ENCODE data around the gene CLK3. TPM values are rescaled to one million over a fixed set of nuclear protein-coding genes. Genes with fewer than 3 reads are reported as not detected.

Gene CLK3
- total and polyA plus RNA-seq, 2 of the 13 experiments (the other 11 are each of a cell fraction or from before 2014, with no cell fraction given): 41.5 to 82.0 TPM

GRCh38 chr15:74642734-74643664 lies 27.4 kb downstream of the CLK3 start (continued):
- TF ChIP-seq ZHX2 (IDR thresholded peaks at IDR 0.05; ENCODE audit: low read depth) (no peak), ZHX2 (CRISPR knock-in tag; IDR thresholded peaks at IDR 0.05; ENCODE audit: borderline replicate concordance) (no peak)

DNA sequence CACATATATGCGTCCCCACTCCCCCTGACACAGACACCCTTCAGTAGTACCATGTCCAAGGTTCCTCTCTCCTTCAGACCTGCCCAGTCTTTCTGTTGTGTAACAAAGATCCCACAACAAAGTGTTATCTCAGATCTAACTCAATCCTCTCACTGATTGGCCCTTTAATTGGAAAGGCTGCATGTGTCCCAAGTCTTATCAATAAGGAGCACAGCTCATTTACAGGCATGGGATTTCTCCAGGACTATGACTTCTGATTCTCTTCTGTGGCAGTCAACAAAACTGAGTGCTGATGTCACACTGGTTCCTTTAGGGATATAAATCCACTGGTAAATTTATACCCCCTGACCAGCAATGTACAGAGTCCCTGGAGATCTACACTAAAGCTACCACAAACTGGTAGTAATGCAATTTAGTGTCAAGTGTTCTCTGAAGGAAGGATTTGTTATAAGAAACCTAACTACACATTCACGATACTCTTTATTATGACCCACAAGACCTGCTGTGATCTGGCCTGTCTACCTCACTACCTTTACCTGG lies 28.1 kb downstream of the CLK3 start:
- Histone ChIP-seq H3K9me3 (ENCODE audit: low read length) (no peaks in the 10 kb centered on the region), H2AFZ (ENCODE audit: low read length) (no peak overlapping the region), H3K36me3 (replicated peaks in 1 of 2; ENCODE audit: control insufficient read depth in 1 of 2, insufficient read depth in 2 of 2, low read length in 2 of 2) (peaks cover 17 to 71% of the 10 kb centered on the region in 2 experiments; a peak in 4 of 5 replicates), H3K4me1 (ENCODE audit: insufficient read depth, low read length) (no peaks in the 10 kb centered on the region), H3K27ac (ENCODE audit: extremely low read length, insufficient read depth, low read length) (no peak overlapping the region), H3K9ac (ENCODE audit: insufficient read depth, low read depth, low read length) (no peak overlapping the region), H3K4me3 (replicated peaks in 1 of 3; ENCODE audit: insufficient read depth in 1 of 3, low read depth in 2 of 3, low read length in 3 of 3) (no peak overlapping the region), H3K27me3 (ENCODE audit: control insufficient read depth in 1 of 2, insufficient read depth in 2 of 2, low read length in 2 of 2) (no peaks in the 10 kb centered on the region), H4K20me1 (ENCODE audit: insufficient read depth, low read length) (0 out of 2 replicates have a peak, but pooled peaks cover 2% of the 10 kb centered on the region), H3K4me2 (ENCODE audit: low read depth, low read length) (no peak overlapping the region), H3K79me2 (ENCODE audit: insufficient read depth, low read length) (peaks cover 2% of the 10 kb centered on the region)
- FAIRE-seq (no peak), DNase-seq (ENCODE audit: low spot score) (no peak), ATAC-seq (no peak)
- BruUV-seq (replicated peaks): no TSS peak
- intact Hi-C loops (cut with micrococcal nuclease; ENCODE audit: unreplicated experiment): no loop called here
- in situ Hi-C loops (cut with HindIII; ENCODE audit: extremely low pct_ligation_motif_present, low pct_unique_long_range_greater_than_20kb): no loop called here
- ChIA-PET POLR2A (no interaction called here), CTCF (ENCODE audit: low intra/inter-chr PET ratio, low total read pairs) (no interaction called here)
- 92% methylated on average over 2 of the region's 2 CpGs for WGBS (ENCODE audit: low lambda C conversion rate)
- TF ChIP-seq, protein P1, sequence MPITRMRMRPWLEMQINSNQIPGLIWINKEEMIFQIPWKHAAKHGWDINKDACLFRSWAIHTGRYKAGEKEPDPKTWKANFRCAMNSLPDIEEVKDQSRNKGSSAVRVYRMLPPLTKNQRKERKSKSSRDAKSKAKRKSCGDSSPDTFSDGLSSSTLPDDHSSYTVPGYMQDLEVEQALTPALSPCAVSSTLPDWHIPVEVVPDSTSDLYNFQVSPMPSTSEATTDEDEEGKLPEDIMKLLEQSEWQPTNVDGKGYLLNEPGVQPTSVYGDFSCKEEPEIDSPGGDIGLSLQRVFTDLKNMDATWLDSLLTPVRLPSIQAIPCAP (CRISPR knock-in tag; IDR thresholded peaks at IDR 0.05; ENCODE audit: low read depth): no peak
- TF ChIP-seq ATF7-NPFF (CRISPR knock-in tag; IDR thresholded peaks at IDR 0.05; ENCODE audit: low read depth) (no peak), BATF2 (CRISPR knock-in tag; IDR thresholded peaks at IDR 0.05) (no peak), MED13 (CRISPR knock-in tag; IDR thresholded peaks at IDR 0.05) (no peak), ZNF160 (CRISPR knock-in tag; IDR thresholded peaks at IDR 0.05) (no peak), ZBTB38 (CRISPR knock-in tag; IDR thresholded peaks at IDR 0.05) (no peak), TEAD2 (CRISPR knock-in tag; IDR thresholded peaks at IDR 0.05) (no peak), RXRA (CRISPR knock-in tag; IDR thresholded peaks at IDR 0.05) (no peak), ZFY (CRISPR knock-in tag; IDR thresholded peaks at IDR 0.05) (no peak)
- TF ChIP-seq, protein P2, sequence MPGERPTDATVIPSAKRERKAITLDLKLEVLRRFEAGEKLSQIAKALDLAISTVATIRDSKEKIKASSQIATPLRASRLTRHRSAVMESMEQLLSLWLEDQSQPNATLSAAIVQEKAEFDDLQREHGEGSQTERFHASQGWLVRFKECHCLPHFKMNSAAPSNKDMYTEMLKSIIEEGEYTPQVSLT (CRISPR knock-in tag; IDR thresholded peaks at IDR 0.05; ENCODE audit: borderline replicate concordance, low read depth): no peak
